NCI-H226 (cell line): ENCODE measurements around the gene RAD52.

Source experiments
- DNase-seq: peaks from one replicate; pipeline ENCODE4 v3.0.0-alpha.2; 2015

The RAD52 gene

GRCh38 chr12:949453-950191 lies at the start of gene RAD52:
TSS of gene RAD52 (minus strand) at chr12:949694. CDS start at chr12:933058, 16,636 bp downstream.
- DNase-seq = peak; percentile 97

DNA sequence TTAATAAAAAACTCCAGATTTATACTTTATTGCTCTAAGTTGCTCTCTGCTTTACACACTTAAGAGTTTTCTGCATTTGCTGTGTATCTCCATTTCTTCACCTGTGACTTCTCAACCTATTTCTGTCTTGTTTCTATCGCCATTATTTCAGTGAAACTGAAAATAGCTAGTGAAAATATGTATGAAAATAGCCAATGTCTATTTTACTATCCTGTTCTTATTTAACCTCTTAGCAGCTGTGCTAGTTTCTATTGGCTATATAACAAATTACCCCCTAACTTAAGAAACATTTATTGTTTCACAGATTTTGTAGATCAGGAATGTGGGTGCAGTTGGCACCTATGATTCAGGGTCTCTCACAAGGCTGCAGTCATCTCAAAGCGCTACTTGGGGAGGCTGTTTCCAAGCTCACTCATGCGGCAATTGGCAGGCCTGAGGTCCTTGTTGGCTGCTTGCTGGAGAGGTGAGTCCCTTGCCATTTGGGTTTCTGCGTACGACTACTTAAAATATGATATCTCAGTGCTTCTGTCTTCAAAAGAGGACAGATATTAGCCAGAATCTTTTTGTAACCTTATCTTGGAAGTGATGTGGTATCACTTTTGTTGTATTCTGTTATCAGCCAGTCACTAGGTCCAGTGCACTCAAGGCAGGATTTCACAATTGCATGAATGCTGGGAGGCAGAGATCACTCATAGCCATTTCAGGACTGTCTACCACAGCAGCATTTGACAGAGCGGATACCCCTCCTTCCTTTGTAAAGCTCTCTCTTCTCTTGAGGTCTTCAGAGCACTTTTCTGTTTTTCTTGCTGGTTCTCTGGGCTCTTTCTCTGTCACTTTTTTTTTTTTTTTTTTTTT lies 48.8 kb upstream of the RAD52 start:
- peak; percentile 65 for DNase-seq

DNA sequence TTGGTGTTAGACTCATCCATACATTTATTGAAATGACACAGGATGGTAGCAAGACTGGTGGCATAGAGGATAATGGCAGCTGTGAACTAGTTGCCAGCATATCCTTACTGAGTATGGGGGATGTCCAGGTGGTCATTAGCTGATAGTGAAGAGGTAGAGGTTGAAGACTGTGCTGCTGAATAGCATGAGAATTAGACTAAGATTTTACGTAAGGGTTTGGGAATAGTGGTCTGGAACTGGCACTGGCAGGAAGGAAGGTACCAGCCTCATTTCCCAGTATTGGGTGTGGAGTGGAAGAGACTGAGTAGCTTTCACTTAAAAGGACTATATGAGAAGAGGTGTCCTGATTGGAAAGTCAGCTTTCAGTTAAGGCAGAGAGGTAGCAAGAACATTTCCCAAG lies 48.0 kb upstream of the RAD52 start:
- no peak for DNase-seq

DNA sequence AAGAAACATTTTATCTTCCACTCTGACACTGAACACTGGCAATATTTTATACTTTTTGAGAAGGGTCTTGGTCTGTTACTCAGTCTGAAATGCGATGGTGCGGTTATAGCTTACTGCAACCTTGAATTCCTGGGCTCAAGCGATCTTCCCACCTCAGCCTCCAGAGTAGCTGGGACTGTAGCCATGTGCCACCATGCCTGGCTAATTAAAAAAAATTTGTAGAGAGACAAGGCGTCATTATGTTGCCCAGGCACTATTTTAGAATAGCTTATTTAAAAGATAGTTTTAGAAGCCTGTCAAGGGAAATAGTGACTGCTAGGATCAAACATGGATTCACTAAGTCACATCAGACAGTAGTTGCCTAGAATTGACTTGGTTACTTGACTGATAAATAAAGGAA lies 47.4 kb upstream of the RAD52 start:
- DNase-seq = no peak

DNA sequence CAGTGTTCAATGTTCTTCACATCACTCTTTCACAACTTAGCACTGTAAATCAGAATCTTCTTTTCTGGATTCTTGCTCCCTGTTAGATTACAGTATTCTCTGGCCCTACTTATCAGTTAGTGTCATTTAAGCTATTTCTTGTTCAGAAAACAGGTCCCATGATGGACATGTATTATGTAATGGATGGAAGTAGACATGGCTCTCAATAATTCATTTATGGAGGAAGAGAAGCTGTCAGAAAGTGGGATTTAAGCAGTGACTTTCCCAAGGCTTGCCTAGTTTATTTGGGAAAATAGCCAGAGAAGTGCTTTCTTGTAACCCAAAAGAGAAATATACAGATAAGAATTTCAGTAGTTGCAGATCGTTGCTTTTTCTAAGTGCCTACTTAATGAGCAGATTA lies 43.2 kb upstream of the RAD52 start:
- DNase-seq = no peak

DNA sequence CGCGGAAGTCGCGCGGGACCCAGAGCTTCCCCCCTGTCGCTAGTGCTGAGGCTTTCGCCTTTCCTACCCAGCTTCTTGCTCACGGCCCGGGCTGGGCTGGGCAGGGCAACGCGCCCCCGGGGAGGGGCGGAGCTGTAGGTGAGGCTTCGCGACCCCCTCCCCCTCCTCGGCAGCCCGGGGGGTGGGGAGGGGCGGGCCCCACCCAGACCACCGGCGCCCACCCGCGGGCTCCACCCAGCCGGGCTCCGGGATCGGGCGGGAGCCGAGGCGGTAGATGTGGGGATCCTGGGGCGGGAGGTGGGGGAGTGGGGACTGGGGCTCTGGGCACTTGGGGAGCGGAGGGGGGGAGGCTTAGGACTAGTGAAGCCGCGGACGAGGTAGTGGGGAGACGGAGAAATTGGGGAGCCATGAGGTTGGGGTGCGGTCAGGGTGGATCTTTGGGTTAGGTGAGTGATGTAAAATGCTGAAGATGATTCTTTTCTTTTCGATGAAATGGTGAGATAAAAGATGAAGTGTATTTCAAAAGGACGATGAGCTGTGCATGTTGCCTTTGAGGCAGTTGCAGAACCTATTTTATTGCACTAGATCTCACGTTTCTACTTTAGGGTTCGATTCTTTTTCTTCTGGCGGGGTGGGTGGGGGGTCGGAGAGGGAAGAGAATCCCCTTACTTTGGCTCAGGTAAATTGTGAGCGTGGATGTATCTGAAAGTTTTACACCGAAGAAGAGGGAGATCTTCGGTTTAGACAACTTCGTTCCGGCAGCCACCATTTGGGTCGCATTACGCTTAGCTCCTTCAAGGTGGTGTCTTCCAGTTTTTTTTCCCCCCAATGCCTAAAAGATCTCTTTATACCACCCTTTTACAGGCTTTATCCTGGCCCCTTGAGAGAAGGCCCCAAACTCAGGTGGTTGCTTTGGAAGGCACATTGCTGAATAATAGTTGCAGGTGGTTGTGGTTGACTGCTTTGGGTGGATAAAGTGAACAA lies 42.1 kb upstream of the RAD52 start:
- peak; percentile 37 for DNase-seq

DNA sequence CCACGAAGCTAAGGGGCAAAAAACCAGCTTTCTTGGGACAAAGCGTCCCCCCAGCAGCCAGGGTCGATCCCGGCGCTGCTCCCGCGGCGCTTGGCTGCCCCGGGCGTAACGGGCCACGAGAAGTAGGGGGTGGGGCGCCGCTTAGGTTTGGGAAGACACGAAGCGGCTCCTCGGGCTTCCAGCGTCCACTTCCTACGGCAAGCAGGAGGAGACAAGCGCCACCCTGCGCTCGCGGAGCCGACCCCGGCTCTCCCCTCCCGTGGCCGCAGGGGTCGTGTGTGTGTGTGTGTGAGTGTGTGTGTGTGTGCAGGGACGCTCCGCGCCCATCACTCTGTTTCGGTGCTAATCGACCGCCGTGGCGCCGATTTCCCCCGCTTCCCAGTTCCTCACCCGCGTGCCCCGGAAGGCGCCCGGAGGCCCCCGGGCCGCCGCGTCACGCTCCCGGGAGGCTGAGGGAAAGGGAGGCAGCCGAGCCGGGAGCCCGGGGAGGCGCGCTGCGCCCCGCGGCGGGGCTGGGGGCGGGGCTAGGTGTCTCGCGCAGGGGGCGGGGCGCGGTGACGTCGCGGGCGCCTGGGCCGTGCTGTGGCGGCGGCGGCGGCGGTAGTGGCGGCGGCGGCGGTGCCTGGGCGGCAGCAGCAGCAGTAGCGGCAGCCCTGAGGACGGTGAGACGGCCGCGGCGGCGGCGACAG lies 41.3 kb upstream of the RAD52 start, which contains the start of gene ERC1:
Gene ERC1 (plus strand): TSS at position 563 of the 689 bp plus-strand sequence. CDS start 36,681 bp downstream, outside the sequence.
- peak; percentile 85 for DNase-seq

- DNase-seq = peak; percentile 71
These were observed 40.5 kb upstream of the RAD52 start for GRCh38 chr12:989751-990660.

- no peak for DNase-seq
These were observed 39.6 kb upstream of the RAD52 start for GRCh38 chr12:989051-989450.

- DNase-seq = peak; percentile 64
These were observed 39.2 kb upstream of the RAD52 start for GRCh38 chr12:988646-989045.

GRCh38 chr12:981961-982360 lies 32.5 kb upstream of the RAD52 start:
- DNase-seq = no peak

GRCh38 chr12:981176-981828 lies 31.8 kb upstream of the RAD52 start:
- peak; percentile 34 for DNase-seq

DNA sequence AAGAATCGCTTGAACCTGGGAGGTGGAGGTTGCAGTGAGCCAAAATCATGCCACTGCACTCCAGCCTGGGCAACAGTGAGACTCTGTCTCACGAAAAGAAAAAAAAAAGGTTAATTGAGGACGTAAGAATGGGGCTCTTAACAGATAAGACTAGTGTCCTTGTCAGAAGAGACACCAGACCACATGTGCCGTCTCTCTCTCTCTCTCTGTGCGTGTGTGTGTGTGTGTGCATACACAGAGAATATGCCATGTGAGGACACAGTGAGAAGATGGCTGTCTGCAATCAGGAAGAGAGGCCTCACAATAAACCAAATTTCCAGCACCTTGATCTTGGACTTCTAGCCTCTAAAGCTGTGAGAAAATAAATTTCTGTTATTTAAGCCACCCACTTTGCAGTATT lies 29.9 kb upstream of the RAD52 start:
- no peak for DNase-seq

- no peak for DNase-seq
These were observed 27.7 kb upstream of the RAD52 start for GRCh38 chr12:977156-977555.

GRCh38 chr12:976644-977043 lies 27.1 kb upstream of the RAD52 start:
- no peak for DNase-seq

DNA sequence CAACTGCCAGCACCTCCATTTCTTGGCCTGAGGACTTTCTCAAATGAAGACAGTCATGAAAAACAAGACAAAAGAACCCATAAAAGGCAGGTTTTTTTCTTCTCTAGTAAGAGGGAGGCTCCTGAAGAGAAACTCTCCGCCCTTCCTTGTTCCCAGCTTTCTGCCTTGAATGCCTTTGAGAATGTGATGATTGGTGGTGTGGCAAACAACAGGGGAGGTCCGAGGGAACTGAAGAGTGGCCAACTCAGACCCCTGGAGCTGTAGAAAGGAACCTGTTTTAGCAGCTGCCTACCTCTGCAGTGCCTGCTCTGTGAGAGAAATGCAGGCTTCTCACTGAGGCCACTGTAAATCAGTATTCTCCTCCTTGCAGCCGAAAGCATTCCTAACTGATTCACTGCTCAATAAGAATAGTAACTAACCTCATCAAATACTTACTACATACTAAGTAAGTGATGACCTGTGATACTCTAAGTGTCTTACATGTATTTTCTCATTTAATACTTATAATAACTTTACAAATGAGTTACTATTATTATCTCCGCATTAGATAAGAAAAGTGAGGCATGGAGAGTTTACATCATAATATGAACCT lies 24.9 kb upstream of the RAD52 start:
- DNase-seq = no peak

GRCh38 chr12:971991-972390 lies 22.5 kb upstream of the RAD52 start:
- no peak for DNase-seq

GRCh38 chr12:969821-970220 lies 20.3 kb upstream of the RAD52 start:
- no peak for DNase-seq

GRCh38 chr12:968545-968944 lies 19.1 kb upstream of the RAD52 start:
- DNase-seq = no peak

GRCh38 chr12:967641-968040 lies 18.1 kb upstream of the RAD52 start:
- DNase-seq = no peak
